ENCODE measurements around the gene SDF4. TPM values are rescaled to one million over a fixed set of nuclear protein-coding genes. Genes with fewer than 3 reads are reported as not detected.

The SDF4 gene
- total and polyA plus RNA-seq, 7 donors, result 33.0 to 181 (median 79.6) TPM

DNA sequence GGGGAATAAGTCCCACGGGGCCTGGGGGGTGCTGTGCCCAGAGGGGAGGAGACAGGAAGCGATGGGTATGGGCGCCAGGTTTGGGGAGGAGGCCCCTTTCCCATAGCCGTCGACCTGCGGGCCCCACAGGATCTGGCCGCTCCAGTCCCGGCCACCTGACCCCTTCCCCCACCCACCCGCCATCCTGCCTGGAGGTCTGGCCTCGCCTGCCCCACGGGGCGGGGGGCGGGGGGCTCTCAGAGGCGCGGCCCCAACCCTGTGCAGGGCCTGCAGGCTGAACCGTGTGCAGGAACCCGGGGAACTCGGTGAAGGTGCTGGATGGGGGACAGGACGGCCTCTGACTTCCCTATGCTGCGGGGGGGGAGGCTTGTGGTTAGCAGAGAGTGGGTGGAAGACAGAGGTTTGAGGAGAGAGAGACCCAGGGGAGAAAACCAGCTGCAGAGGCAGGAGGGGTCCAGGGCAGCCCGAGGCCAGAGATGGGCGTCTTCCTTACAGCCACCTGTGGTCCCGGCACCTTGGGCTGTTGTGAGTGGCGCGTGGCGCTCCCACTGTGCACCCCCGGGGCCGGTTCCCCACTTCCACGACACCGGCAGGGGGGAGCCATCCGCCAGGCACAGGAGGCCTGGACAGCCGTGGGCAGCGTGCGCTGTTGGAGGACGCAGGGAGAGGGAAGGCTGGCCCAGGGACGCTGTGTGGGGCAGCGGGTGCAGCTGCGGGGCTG, 22.9 kb downstream of the SDF4 start:
- peak overlapping the region in 1 of 4 donors; percentile 40 for H3K27ac ChIP-seq
- 35 to 44% methylated on average over 38 of the region's 38 CpGs for WGBS, 2 donors
- intact Hi-C loops (cut with DNase I), result loop anchor here (5.0 kb wide), 1 partner anchor 52 kb away; no protein-coding TSS in a partner anchor
- H3K4me3 ChIP-seq, result peak overlapping the region in 3 of 4 donors; percentile 36 to 41 (median 37)
- H3K36me3 ChIP-seq, result no peaks in the 10 kb centered on the region
- no peaks in the 10 kb centered on the region for H3K9me3 ChIP-seq
- TF ChIP-seq, protein P1, sequence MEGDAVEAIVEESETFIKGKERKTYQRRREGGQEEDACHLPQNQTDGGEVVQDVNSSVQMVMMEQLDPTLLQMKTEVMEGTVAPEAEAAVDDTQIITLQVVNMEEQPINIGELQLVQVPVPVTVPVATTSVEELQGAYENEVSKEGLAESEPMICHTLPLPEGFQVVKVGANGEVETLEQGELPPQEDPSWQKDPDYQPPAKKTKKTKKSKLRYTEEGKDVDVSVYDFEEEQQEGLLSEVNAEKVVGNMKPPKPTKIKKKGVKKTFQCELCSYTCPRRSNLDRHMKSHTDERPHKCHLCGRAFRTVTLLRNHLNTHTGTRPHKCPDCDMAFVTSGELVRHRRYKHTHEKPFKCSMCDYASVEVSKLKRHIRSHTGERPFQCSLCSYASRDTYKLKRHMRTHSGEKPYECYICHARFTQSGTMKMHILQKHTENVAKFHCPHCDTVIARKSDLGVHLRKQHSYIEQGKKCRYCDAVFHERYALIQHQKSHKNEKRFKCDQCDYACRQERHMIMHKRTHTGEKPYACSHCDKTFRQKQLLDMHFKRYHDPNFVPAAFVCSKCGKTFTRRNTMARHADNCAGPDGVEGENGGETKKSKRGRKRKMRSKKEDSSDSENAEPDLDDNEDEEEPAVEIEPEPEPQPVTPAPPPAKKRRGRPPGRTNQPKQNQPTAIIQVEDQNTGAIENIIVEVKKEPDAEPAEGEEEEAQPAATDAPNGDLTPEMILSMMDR (IDR thresholded peaks at IDR 0.05), result no peak
- TF ChIP-seq POLR2A (IDR thresholded peaks at IDR 0.05), result no peak
- no peak for TF ChIP-seq EP300 (IDR thresholded peaks at IDR 0.05)
- TF ChIP-seq POLR2AphosphoS5 (IDR thresholded peaks at IDR 0.05), result no peak
- peaks cover 0 to 29% (median 29%) of the 10 kb centered on the region in 4 donors for H3K4me1 ChIP-seq
- H3K27me3 ChIP-seq, result peaks cover 4 to 36% (median 20%) of the 10 kb centered on the region in 3 donors
- DNase-seq, result no peak

DNA sequence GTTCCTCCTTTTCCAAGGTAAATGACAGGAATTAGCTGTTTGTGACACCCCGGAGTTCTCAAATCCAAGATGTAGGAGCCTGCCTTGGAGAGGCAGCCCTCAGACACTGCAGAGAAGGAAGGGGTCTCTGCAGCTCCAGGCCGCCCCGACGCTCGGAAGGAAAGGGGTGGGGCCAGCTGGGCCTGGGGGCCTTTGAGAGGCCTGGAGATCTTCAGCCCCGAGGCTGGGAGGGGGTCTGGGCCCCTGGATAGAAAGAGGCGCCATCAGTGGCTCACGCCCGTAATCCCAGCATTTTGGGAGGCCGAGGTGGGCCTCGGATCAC, 24.3 kb downstream of the SDF4 start:
- intact Hi-C loops (cut with DNase I), result loop anchor here (5.0 kb wide), 1 partner anchor 50 kb away; no protein-coding TSS in a partner anchor
- H3K4me1 ChIP-seq, result peaks cover 0 to 29% (median 27%) of the 10 kb centered on the region in 4 donors
- no peaks in the 10 kb centered on the region for H3K36me3 ChIP-seq
- TF ChIP-seq POLR2AphosphoS5 (IDR thresholded peaks at IDR 0.05), result no peak
- TF ChIP-seq, protein P1 (IDR thresholded peaks at IDR 0.05), result no peak
- TF ChIP-seq EP300 (IDR thresholded peaks at IDR 0.05), result no peak
- no peak for TF ChIP-seq POLR2A (IDR thresholded peaks at IDR 0.05)
- H3K9me3 ChIP-seq, result no peaks in the 10 kb centered on the region
- H3K4me3 ChIP-seq, result no peak overlapping the region
- DNase-seq, result no peak
- WGBS, 2 donors, result 59 to 62% methylated on average over 11 of the region's 11 CpGs
- peak overlapping the region in 1 of 4 donors; percentile 40 for H3K27ac ChIP-seq
- H3K27me3 ChIP-seq, result peaks cover 4 to 48% (median 28%) of the 10 kb centered on the region in 3 donors

DNA sequence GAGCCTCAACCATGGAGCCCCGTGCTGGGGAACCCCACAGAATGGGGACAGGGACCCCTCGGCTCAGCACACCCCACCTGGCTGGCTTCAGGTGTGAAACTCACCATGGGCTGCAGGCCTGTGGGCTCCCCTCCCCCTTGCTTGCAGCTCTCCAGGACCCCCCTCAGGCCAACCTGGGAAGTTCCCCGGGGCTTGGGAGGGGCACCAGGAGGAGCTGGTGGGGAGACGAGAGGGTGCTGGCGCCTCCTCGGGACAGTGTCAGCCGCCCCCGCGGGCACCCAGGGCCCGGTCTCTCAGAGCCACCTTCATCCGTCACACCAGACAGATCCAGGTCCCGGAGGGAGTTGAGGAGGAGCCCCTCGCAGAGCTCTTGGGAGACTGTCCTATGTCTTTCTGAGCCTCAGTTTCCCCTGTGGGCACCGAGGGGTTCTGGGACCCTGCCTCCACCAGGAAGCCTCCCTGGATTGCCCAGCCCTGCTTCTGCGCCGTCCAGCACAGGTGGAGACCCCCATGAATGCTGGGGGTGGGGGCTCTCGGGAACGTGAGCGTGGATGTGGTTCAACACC, 24.8 kb downstream of the SDF4 start:
- TF ChIP-seq POLR2A (IDR thresholded peaks at IDR 0.05) (no peak), EP300 (IDR thresholded peaks at IDR 0.05) (no peak), POLR2AphosphoS5 (IDR thresholded peaks at IDR 0.05) (no peak)
- TF ChIP-seq, protein P1 (IDR thresholded peaks at IDR 0.05), result no peak
- intact Hi-C loops (cut with DNase I), result loop anchor here (5.0 kb wide), 1 partner anchor 50 kb away; no protein-coding TSS in a partner anchor
- peaks cover 0 to 29% (median 27%) of the 10 kb centered on the region in 4 donors for H3K4me1 ChIP-seq
- DNase-seq, result no peak
- no peak overlapping the region for H3K27ac ChIP-seq
- H3K9me3 ChIP-seq, result no peaks in the 10 kb centered on the region
- no peaks in the 10 kb centered on the region for H3K36me3 ChIP-seq
- H3K4me3 ChIP-seq, result no peak overlapping the region
- WGBS, 2 donors, result 40 to 54% methylated on average over 19 of the region's 19 CpGs
- peaks cover 4 to 49% (median 28%) of the 10 kb centered on the region in 3 donors for H3K27me3 ChIP-seq

DNA sequence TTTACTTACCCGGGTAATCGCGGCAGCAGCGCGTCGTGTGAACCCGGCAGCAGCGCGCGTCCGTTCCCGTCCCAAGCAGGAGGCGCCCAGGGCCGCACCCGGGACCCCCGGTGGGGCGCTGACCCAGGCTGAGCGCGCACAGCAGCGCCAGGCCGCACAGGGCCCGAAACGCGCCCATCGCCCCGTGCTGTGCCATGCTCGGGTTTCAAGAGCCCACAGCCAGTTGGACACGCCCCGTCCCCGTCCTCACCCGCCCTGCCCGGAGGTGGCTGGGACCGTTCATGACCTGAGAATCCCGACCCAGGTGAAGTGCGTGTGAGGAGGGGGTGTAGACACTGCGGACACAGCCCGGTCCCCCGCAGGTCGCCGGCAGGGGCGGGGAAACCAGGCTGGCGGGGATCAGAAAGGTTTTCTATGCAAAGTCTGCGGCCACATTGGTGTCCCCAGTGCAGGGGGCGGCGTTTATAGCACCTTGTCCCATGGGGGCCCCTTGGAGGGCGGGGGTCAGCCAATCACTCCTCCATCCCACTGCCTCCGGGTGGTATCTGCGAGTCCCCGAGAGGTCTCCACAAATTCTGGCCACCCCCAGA, 25.3 kb downstream of the SDF4 start, which contains the start of gene TNFRSF18:
TNFRSF18 (minus strand) TSS at position 217 of the 590 bp plus-strand sequence; CDS start at position 196, 21 bp downstream.
- intact Hi-C loops (cut with DNase I), result loop anchor here (5.0 kb wide), 1 partner anchor 49 kb away; no protein-coding TSS in a partner anchor
- peak within 1 kb of the TSS in 3 of 4 donors; percentile 3 to 27 (median 24) for H3K4me3 ChIP-seq
- no peak within 1 kb of the TSS for H3K27ac ChIP-seq

More for the DNA sequence above, 25.3 kb downstream of the SDF4 start, which contains the start of gene TNFRSF18:
- Histone ChIP-seq H3K9me3 (no peaks in the 10 kb centered on the region), H3K4me1 (peaks cover 0 to 30% (median 29%) of the 10 kb centered on the region in 4 donors), H3K27me3 (peaks cover 5 to 51% (median 28%) of the 10 kb centered on the region in 3 donors), H3K36me3 (no peaks in the 10 kb centered on the region)
- DNase-seq, result no peak
- no peak for TF ChIP-seq POLR2A (IDR thresholded peaks at IDR 0.05)
- TF ChIP-seq EP300 (IDR thresholded peaks at IDR 0.05), result no peak
- TF ChIP-seq POLR2AphosphoS5 (IDR thresholded peaks at IDR 0.05), result no peak
- TF ChIP-seq, protein P1 (IDR thresholded peaks at IDR 0.05), result no peak
- WGBS, 2 donors, result 3 to 6% methylated on average over 49 of the region's 49 CpGs

Data from sigmoid colon (tissue), 7 donors.